ENCODE measurements around the gene ABHD14A. TPM values are rescaled to one million over a fixed set of nuclear protein-coding genes. Genes with fewer than 3 reads are reported as not detected.
A peak's percentile ranks its signal among the peaks of the same experiment; 100 is the strongest.

ABHD14A gene
- total and polyA plus RNA-seq, 2 of the 13 experiments (the other 11 are each of a cell fraction or from before 2014, with no cell fraction given), result 29.5 to 46.9 TPM

- Histone ChIP-seq H3K27ac (ENCODE audit: extremely low read length, insufficient read depth, low read length) (peak within 1 kb of the TSS; percentile 94), H3K4me1 (ENCODE audit: insufficient read depth, low read length) (peaks cover 51% of the 10 kb centered on the region), H3K36me3 (replicated peaks in 1 of 2; ENCODE audit: control insufficient read depth in 1 of 2, insufficient read depth in 2 of 2, low read length in 2 of 2) (no peaks in the 10 kb centered on the region; a peak in 1 of 5 replicates), H3K9me3 (ENCODE audit: low read length) (no peaks in the 10 kb centered on the region), H3K27me3 (ENCODE audit: control insufficient read depth in 1 of 2, insufficient read depth in 2 of 2, low read length in 2 of 2) (no peaks in the 10 kb centered on the region), H3K4me2 (ENCODE audit: low read depth, low read length) (peak within 1 kb of the TSS; percentile 98), H3K9ac (ENCODE audit: insufficient read depth, low read depth, low read length) (peak within 1 kb of the TSS; percentile 89), H3K4me3 (replicated peaks in 1 of 3; ENCODE audit: insufficient read depth in 1 of 3, low read depth in 2 of 3, low read length in 3 of 3) (peak within 1 kb of the TSS; percentile 70 to 83 (median 73)), H4K20me1 (ENCODE audit: insufficient read depth, low read length) (no peaks in the 10 kb centered on the region), H3K79me2 (ENCODE audit: insufficient read depth, low read length) (peaks cover 17% of the 10 kb centered on the region), H2AFZ (ENCODE audit: low read length) (no peak within 1 kb of the TSS)
- intact Hi-C loops (cut with micrococcal nuclease; ENCODE audit: unreplicated experiment), result loop anchor here (2.0 kb wide), 1 partner anchor 40 kb away; the partner anchor contains the start of gene PARP3
- POLR2A ChIA-PET, result interaction anchor here (0.8 to 6.4 kb wide), 15 partner anchors 9 to 484 kb away, joined by 3 to 187 read pairs (median 6); partner anchors contain the start of genes ABHD14A, ABHD14B, PARP3 and PCBP4
- ATAC-seq (peak; percentile 80), DNase-seq (ENCODE audit: low spot score) (peak; percentile 87), FAIRE-seq (peak; percentile 18)
- in situ Hi-C loops (cut with HindIII; ENCODE audit: extremely low pct_ligation_motif_present, low pct_unique_long_range_greater_than_20kb), result no loop called here
- CTCF ChIA-PET (ENCODE audit: low intra/inter-chr PET ratio, low total read pairs), result interaction anchor here (2.2 to 2.6 kb wide), 2 partner anchors 9 to 41 kb away, joined by 12 to 19 read pairs; partner anchors contain the start of genes ABHD14B, PARP3 and RRP9
- BruUV-seq (replicated peaks), result no TSS peak
- 1% methylated on average over 6 of the region's 68 CpGs for WGBS (ENCODE audit: low lambda C conversion rate)
- TF ChIP-seq RORA (CRISPR knock-in tag; IDR thresholded peaks at IDR 0.05) (no peak), BRF2 (CRISPR knock-in tag; IDR thresholded peaks at IDR 0.05) (no peak; the same call in 1 of the 2 replicates), MAF1 (CRISPR knock-in tag; IDR thresholded peaks at IDR 0.05; ENCODE audit: borderline replicate concordance) (0 out of 2 replicates have a peak, but pooled peaks have one; percentile 14), TIGD3 (CRISPR knock-in tag; IDR thresholded peaks at IDR 0.05; ENCODE audit: borderline replicate concordance) (no peak; the same call in 1 of the 2 replicates), ZNF230 (CRISPR knock-in tag; IDR thresholded peaks at IDR 0.05) (peak; percentile 83), NFKBIZ (CRISPR knock-in tag; IDR thresholded peaks at IDR 0.05) (peak; percentile 46; the same call in 1 of the 2 replicates), TSC22D2 (CRISPR knock-in tag; IDR thresholded peaks at IDR 0.05; ENCODE audit: borderline replicate concordance) (no peak), NR2C2 (CRISPR knock-in tag; IDR thresholded peaks at IDR 0.05; ENCODE audit: borderline replicate concordance) (peak; percentile 90), ZNF33B (CRISPR knock-in tag; IDR thresholded peaks at IDR 0.05) (no peak), ZNF556 (CRISPR knock-in tag; IDR thresholded peaks at IDR 0.05; ENCODE audit: borderline replicate concordance) (peak; percentile 70; the same call in 1 of the 2 replicates), MXI1 (IDR thresholded peaks at IDR 0.05; ENCODE audit: borderline replicate concordance, low read depth, low read length) (peak; percentile 98; the same call in 2 of the 3 replicates), ZNF296 (CRISPR knock-in tag; conservative IDR thresholded peaks at IDR 0.05) (peak; percentile 86; the same call in 1 of the 2 replicates), NR2F2 (IDR thresholded peaks at IDR 0.05; ENCODE audit: borderline replicate concordance, low read depth) (peak; percentile 68; the same call in 1 of the 2 replicates), RBM39 (IDR thresholded peaks at IDR 0.05; ENCODE audit: low read depth, low read length, poor library complexity, severe bottlenecking) (no peak), HNRNPL (IDR thresholded peaks at IDR 0.05; ENCODE audit: low read depth, low read length) (no peak), PRDM15 (CRISPR knock-in tag; IDR thresholded peaks at IDR 0.05) (peak; percentile 84; the same call in 1 of the 2 replicates), ZNF678 (CRISPR knock-in tag; IDR thresholded peaks at IDR 0.05) (peak; percentile 97)
Observed at GRCh38 chr3:51982838-51983577, 8.1 kb downstream of the ABHD14A start, which contains the start of gene ACY1. Gene ACY1, plus strand, starts transcription at chr3:51983535. Its CDS starts 530 bp downstream, at chr3:51984065.

All from HepG2 (cell line).